Left lung (tissue), 10 donors: Measurements from ENCODE around the gene MIER2. TPM values are rescaled to one million over a fixed set of nuclear protein-coding genes. Genes with fewer than 3 reads are reported as not detected.
"Not testable (repeated sequence)": the region's sequence is repeated elsewhere in the genome, so short reads cannot be mapped to it uniquely, and the experiment has no call there.

Experiments used
- ATAC-seq: fragments of 200-7000 bp; cut with Tn5 transposase; one replicate; pipeline ENCODE4 v1.9.1; 2020; ENCODE audit warnings: moderate library complexity
- DNase-seq, 4 donors: peaks; one replicate each; pipeline ENCODE4 v3.0.0-alpha.2; 2013 to 2020
- H3K27ac ChIP-seq, 2 donors: fragments of 200-600 bp; sonication (generic) in 1 of 2; one replicate each; pipeline versions ENCODE4 v1.5.0 to v1.8.0; 2020 to 2021
- H3K27me3 ChIP-seq, 2 donors: fragments of 200-600 bp; sonication (generic) in 1 of 2; one replicate each; pipeline versions ENCODE4 v1.5.0 to v1.8.0; 2020 to 2021
- H3K36me3 ChIP-seq, 2 donors: fragments of 200-600 bp; sonication (generic) in 1 of 2; one replicate each; pipeline versions ENCODE4 v1.5.0 to v1.8.0; 2020 to 2021
- H3K4me1 ChIP-seq, 2 donors: fragments of 200-600 bp; one replicate each; pipeline ENCODE4 v1.8.0; 2021
- H3K4me3 ChIP-seq, 2 donors: fragments of 200-600 bp; sonication (generic) in 1 of 2; one replicate each; pipeline versions ENCODE4 v1.5.0 to v1.8.0; 2020 to 2021; ENCODE audit warnings: mild to moderate bottlenecking in 1 of 2
- H3K9me3 ChIP-seq, 2 donors: fragments of 200-600 bp; sonication (generic) in 1 of 2; one replicate each; pipeline versions ENCODE4 v1.5.0 to v1.8.0; 2020 to 2021
- CTCF ChIP-seq, 2 donors: fragments of 200-600 bp; sonication (generic) in 1 of 2; IDR thresholded peaks; one replicate each; pipeline versions ENCODE4 v1.5.0 to v1.8.0; 2021; ENCODE audit warnings: antibody characterized with exemption in 2 of 2
- intact Hi-C, 2 donors: fragments of 100-400 bp; cut with DNase I; formaldehyde crosslinking; loops; one replicate each; pipeline versions ENCODE4 v1.11.2 to v1.14.2; 2022
- polyA plus RNA-seq, 6 donors: library from polyadenylated mRNA; unstranded; fragments of 120-200 nt; gene quantifications; one replicate each; pipeline ENCODE4 v1.2.1, GENCODE V29; 2013; ENCODE audit not compliant: insufficient read length in 6 of 6
- total RNA-seq, 2 donors: library from RNA; stranded (reverse); fragmentation: NEBNext Ultra II Directional; extraction: Animal tissue kit (Norgen Biotek cat#: 25700); gene quantifications; one replicate each; pipeline ENCODE4 v1.2.1, GENCODE V29; 2021
- donor health status: DM: no; HTN: yes; CAD: no.
- donor health status: DM: no; HTN: no; CAD: no.

The MIER2 gene
- total and polyA plus RNA-seq, 8 donors = 20.3 to 41.6 (median 26.8) TPM

GRCh38 chr19:387777-388176 lies 43.2 kb upstream of the MIER2 start:
- H3K4me1 ChIP-seq = no peaks in the 10 kb centered on the region
- ATAC-seq (no peak), DNase-seq (no peak)
- H3K4me3 ChIP-seq = no peak overlapping the region
- intact Hi-C loops = no loop called here
- H3K27ac ChIP-seq = no peak overlapping the region
- H3K27me3 ChIP-seq = peaks cover 15 to 56% of the 10 kb centered on the region in 2 donors
- no peak for TF ChIP-seq CTCF (IDR thresholded peaks at IDR 0.05)
- no peaks in the 10 kb centered on the region for H3K9me3 ChIP-seq
- no peaks in the 10 kb centered on the region for H3K36me3 ChIP-seq

- H3K27ac ChIP-seq, H3K4me3 ChIP-seq, ATAC-seq, intact Hi-C loops, H3K4me1 ChIP-seq, H3K9me3 ChIP-seq, H3K36me3 ChIP-seq: not testable (repeated sequence)
- peaks cover 18 to 58% of the 10 kb centered on the region in 2 donors for H3K27me3 ChIP-seq
- peak in 1 of 4 donors; percentile 43 for DNase-seq
Measured at GRCh38 chr19:386632-387301, 42.2 kb upstream of the MIER2 start.

GRCh38 chr19:386189-386588 lies 41.6 kb upstream of the MIER2 start:
- H3K4me1 ChIP-seq, intact Hi-C loops, H3K4me3 ChIP-seq, H3K9me3 ChIP-seq, H3K36me3 ChIP-seq, DNase-seq, H3K27ac ChIP-seq, ATAC-seq: not testable (repeated sequence)
- H3K27me3 ChIP-seq = peaks cover 18 to 58% of the 10 kb centered on the region in 2 donors

GRCh38 chr19:384799-385169 lies 40.2 kb upstream of the MIER2 start:
- intact Hi-C loops = no loop called here
- Histone ChIP-seq H3K27ac (no peak overlapping the region), H3K27me3 (peaks cover 18 to 58% of the 10 kb centered on the region in 2 donors), H3K9me3 (no peaks in the 10 kb centered on the region), H3K36me3 (no peaks in the 10 kb centered on the region), H3K4me1 (no peaks in the 10 kb centered on the region), H3K4me3 (no peak overlapping the region)
- no peak for TF ChIP-seq CTCF (IDR thresholded peaks at IDR 0.05)
- ATAC-seq (no peak), DNase-seq (no peak)

- no peak overlapping the region for H3K4me3 ChIP-seq
- DNase-seq (peak in 1 of 4 donors; percentile 42), ATAC-seq (peak; percentile 59)
- no peak overlapping the region for H3K27ac ChIP-seq
- H3K4me1 ChIP-seq = no peaks in the 10 kb centered on the region
- intact Hi-C loops = no loop called here
- no peaks in the 10 kb centered on the region for H3K9me3 ChIP-seq
- no peaks in the 10 kb centered on the region for H3K36me3 ChIP-seq
- peak in 1 of 2 donors; percentile 59 for TF ChIP-seq CTCF (IDR thresholded peaks at IDR 0.05)
- H3K27me3 ChIP-seq = peaks cover 18 to 54% of the 10 kb centered on the region in 2 donors
Measured at GRCh38 chr19:383922-384798, 39.6 kb upstream of the MIER2 start.

- TF ChIP-seq CTCF (IDR thresholded peaks at IDR 0.05) = no peak
- DNase-seq (no peak), ATAC-seq (no peak)
- no peak overlapping the region for H3K27ac ChIP-seq
- no peak overlapping the region for H3K4me3 ChIP-seq
- H3K36me3 ChIP-seq = no peaks in the 10 kb centered on the region
- H3K9me3 ChIP-seq = no peaks in the 10 kb centered on the region
- peaks cover 18 to 43% of the 10 kb centered on the region in 2 donors for H3K27me3 ChIP-seq
- intact Hi-C loops = no loop called here
- no peaks in the 10 kb centered on the region for H3K4me1 ChIP-seq
Measured at GRCh38 chr19:383040-383439, 38.4 kb upstream of the MIER2 start.

GRCh38 chr19:382578-382977 lies 38.0 kb upstream of the MIER2 start:
- intact Hi-C loops, H3K9me3 ChIP-seq, DNase-seq, H3K36me3 ChIP-seq, H3K27ac ChIP-seq, ATAC-seq, H3K4me1 ChIP-seq, H3K4me3 ChIP-seq: not testable (repeated sequence)
- H3K27me3 ChIP-seq = peaks cover 18 to 41% of the 10 kb centered on the region in 2 donors

GRCh38 chr19:381901-382300 lies 37.3 kb upstream of the MIER2 start:
- ATAC-seq, intact Hi-C loops, H3K4me1 ChIP-seq, H3K4me3 ChIP-seq, H3K27ac ChIP-seq, DNase-seq, H3K9me3 ChIP-seq, H3K36me3 ChIP-seq: not testable (repeated sequence)
- H3K27me3 ChIP-seq = peaks cover 18 to 39% of the 10 kb centered on the region in 2 donors
